Lower leg skin (tissue), 3 donors: ENCODE measurements around the gene CFAP92.

Source experiments
- POLR2A ChIP-seq, 2 donors: fragments of 450-650 bp; IDR thresholded peaks; one replicate each; pipeline ENCODE4 v1.6.1; 2016 to 2017; ENCODE audit warnings: antibody characterized with exemption in 2 of 2, mild to moderate bottlenecking in 1 of 2, moderate library complexity in 1 of 2
- TF ChIP-seq, protein P1 (sequence below), 3 donors: fragments of 450-650 bp; IDR thresholded peaks; one replicate each; pipeline ENCODE4 v1.5.1; 2016; ENCODE audit warnings: antibody characterized with exemption in 3 of 3, mild to moderate bottlenecking in 3 of 3, moderate library complexity in 2 of 3

DNA sequence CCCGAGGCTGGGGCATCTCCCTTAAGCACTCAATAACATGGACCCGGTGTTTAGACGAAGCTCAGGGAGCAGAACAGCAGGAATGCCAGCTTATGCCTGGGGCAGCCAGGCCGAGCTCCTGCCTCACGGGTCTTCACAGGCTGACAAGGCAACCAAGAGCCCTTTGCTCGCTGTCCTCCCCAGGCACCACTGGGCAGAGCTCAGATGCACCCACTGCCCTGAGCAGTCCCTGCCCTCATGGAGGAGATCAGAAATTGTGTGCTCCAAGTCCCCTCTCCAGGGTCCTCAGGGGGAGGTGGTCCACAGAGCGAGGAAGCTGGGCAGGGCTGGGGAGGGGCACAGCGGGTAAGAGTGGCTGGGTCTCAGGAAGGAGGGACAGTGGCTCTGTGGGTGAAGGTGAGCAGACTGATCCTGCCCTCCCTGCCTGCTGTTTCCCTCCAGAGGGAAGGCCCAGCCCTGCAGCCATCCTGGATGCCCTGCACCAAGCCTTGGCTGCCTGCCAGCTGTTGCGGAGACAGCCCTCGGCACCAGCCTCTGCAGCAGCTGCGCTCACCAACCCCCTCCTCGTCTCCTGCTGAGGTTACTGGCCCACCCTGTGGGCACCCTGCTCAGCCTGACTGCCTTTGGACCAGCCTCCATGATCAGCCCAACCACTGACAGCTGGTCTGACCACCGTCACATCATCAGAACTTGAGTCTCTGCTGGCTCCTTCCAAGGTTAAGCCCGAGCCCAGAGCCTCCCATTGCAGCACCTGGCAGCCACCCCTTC, 45.6 kb upstream of the CFAP92 start:
- TF ChIP-seq, protein P1, sequence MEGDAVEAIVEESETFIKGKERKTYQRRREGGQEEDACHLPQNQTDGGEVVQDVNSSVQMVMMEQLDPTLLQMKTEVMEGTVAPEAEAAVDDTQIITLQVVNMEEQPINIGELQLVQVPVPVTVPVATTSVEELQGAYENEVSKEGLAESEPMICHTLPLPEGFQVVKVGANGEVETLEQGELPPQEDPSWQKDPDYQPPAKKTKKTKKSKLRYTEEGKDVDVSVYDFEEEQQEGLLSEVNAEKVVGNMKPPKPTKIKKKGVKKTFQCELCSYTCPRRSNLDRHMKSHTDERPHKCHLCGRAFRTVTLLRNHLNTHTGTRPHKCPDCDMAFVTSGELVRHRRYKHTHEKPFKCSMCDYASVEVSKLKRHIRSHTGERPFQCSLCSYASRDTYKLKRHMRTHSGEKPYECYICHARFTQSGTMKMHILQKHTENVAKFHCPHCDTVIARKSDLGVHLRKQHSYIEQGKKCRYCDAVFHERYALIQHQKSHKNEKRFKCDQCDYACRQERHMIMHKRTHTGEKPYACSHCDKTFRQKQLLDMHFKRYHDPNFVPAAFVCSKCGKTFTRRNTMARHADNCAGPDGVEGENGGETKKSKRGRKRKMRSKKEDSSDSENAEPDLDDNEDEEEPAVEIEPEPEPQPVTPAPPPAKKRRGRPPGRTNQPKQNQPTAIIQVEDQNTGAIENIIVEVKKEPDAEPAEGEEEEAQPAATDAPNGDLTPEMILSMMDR (IDR thresholded peaks at IDR 0.05) = no peak
- no peak for TF ChIP-seq POLR2A (IDR thresholded peaks at IDR 0.05)
